Measurements from ENCODE around the gene DMXL1. TPM values are rescaled to one million over a fixed set of nuclear protein-coding genes. Genes with fewer than 3 reads are reported as not detected.

DMXL1 gene
- polyA plus RNA-seq, 1 of the 3 experiments (the other 2 are of a cell fraction), result 6.6 TPM

- no peak overlapping the region for H3K4me3 ChIP-seq (ENCODE audit: low read depth in 2 of 2, low read length in 1 of 2)
- no peaks in the 10 kb centered on the region for H3K27me3 ChIP-seq (ENCODE audit: insufficient read depth)
- DNase-seq, result no peak
- ChIA-PET POLR2A (no interaction called here), CTCF (interaction anchor here (0.9 to 1.6 kb wide), 4 partner anchors 10 to 303 kb away, joined by 3 to 4 read pairs (median 4); no protein-coding TSS in a partner anchor)
- H3F3A ChIP-seq (replicated peaks; ENCODE audit: insufficient read depth), result peaks cover 9% of the 10 kb centered on the region
- 95% methylated on average over 5 of the region's 5 CpGs for WGBS (ENCODE audit: low lambda C conversion rate)
- no peak overlapping the region for H3K27ac ChIP-seq (ENCODE audit: low read depth in 2 of 2, low read length in 1 of 2)
- TF ChIP-seq EP300 (IDR thresholded peaks at IDR 0.05; ENCODE audit: borderline replicate concordance in 1 of 2, low read depth in 1 of 2, low read length in 1 of 2) (no peak), RFX5 (IDR thresholded peaks at IDR 0.05; ENCODE audit: low read length) (no peak)
- no peaks in the 10 kb centered on the region for H4K20me1 ChIP-seq (ENCODE audit: insufficient read depth)
- H3K9me2 ChIP-seq, result no peaks in the 10 kb centered on the region
- no peak overlapping the region for H3K9ac ChIP-seq
- H3K79me2 ChIP-seq (ENCODE audit: insufficient read depth), result peaks cover 56% of the 10 kb centered on the region
- no peak overlapping the region for H3K4me2 ChIP-seq
- no peak overlapping the region for H2AFZ ChIP-seq (ENCODE audit: low read depth)
- peaks cover 10 to 28% of the 10 kb centered on the region in 2 experiments; a peak in 3 of 4 replicates for H3K4me1 ChIP-seq (ENCODE audit: control insufficient read depth in 1 of 2, insufficient read depth in 2 of 2, low read depth in 1 of 2, low read length in 1 of 2)
- no peaks in the 10 kb centered on the region for H3K9me3 ChIP-seq
- H3K36me3 ChIP-seq (replicated peaks in 1 of 2; ENCODE audit: control insufficient read depth in 1 of 2, insufficient read depth in 2 of 2, low read length in 1 of 2), result no peaks in the 10 kb centered on the region
Measured at GRCh38 chr5:119291056-119291455, 220.2 kb downstream of the DMXL1 start.

DNA sequence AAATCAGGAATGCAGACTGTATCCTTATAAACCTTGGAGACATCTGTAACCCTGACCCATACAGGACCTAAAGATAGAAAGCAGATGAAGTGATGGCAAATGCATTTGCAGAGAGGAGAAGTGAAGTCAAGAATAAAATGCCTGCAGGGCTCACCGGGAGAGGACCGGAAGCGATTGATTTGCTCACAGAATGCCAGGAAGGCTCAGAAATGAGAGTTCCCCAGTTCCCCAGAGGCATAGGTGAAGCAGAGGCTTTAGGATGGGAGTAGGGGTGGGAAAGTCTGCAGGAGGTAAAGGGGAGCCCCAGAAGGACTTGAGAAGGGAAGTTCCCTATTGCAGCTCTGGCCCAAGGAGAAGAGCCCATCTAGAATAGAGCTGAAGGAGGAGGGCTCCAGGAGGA lies 221.0 kb downstream of the DMXL1 start:
- Histone ChIP-seq H3K27me3 (ENCODE audit: insufficient read depth) (no peaks in the 10 kb centered on the region), H3K4me2 (no peak overlapping the region), H3F3A (replicated peaks; ENCODE audit: insufficient read depth) (peaks cover 9% of the 10 kb centered on the region), H3K79me2 (ENCODE audit: insufficient read depth) (peaks cover 58% of the 10 kb centered on the region), H3K27ac (ENCODE audit: low read depth in 2 of 2, low read length in 1 of 2) (no peak overlapping the region), H2AFZ (ENCODE audit: low read depth) (no peak overlapping the region), H3K4me1 (ENCODE audit: control insufficient read depth in 1 of 2, insufficient read depth in 2 of 2, low read depth in 1 of 2, low read length in 1 of 2) (peaks cover 6 to 23% of the 10 kb centered on the region in 2 experiments; a peak in 3 of 4 replicates), H4K20me1 (ENCODE audit: insufficient read depth) (no peaks in the 10 kb centered on the region), H3K9me3 (no peaks in the 10 kb centered on the region), H3K9me2 (no peaks in the 10 kb centered on the region), H3K9ac (no peak overlapping the region), H3K4me3 (ENCODE audit: low read depth in 2 of 2, low read length in 1 of 2) (no peak overlapping the region), H3K36me3 (replicated peaks in 1 of 2; ENCODE audit: control insufficient read depth in 1 of 2, insufficient read depth in 2 of 2, low read length in 1 of 2) (no peaks in the 10 kb centered on the region)
- ChIA-PET CTCF (interaction anchor here (1.0 kb wide), 1 partner anchor 9 kb away, joined by 3 read pairs; no protein-coding TSS in a partner anchor), POLR2A (no interaction called here)
- TF ChIP-seq GATA2 (CRISPR knock-in tag; IDR thresholded peaks at IDR 0.05), result no peak
- no peak for TF ChIP-seq YY1 (IDR thresholded peaks at IDR 0.05; ENCODE audit: low read depth)
- TF ChIP-seq IRF3 (IDR thresholded peaks at IDR 0.05; ENCODE audit: low read depth, low read length), result no peak
- no peak for TF ChIP-seq RAD21 (IDR thresholded peaks at IDR 0.05; ENCODE audit: low read length)
- no peak for TF ChIP-seq CTCF (IDR thresholded peaks at IDR 0.05)
- no peak for TF ChIP-seq FOXM1 (IDR thresholded peaks at IDR 0.05; ENCODE audit: low read depth)
- TF ChIP-seq MEF2A (IDR thresholded peaks at IDR 0.05; ENCODE audit: borderline replicate concordance, low read depth), result no peak
- no peak for TF ChIP-seq USF2 (IDR thresholded peaks at IDR 0.05; ENCODE audit: borderline replicate concordance, low read depth, low read length)
- no peak for TF ChIP-seq FOXJ3 (CRISPR knock-in tag; IDR thresholded peaks at IDR 0.05)
- DNase-seq, result no peak
- 90% methylated on average over 3 of the region's 3 CpGs for WGBS (ENCODE audit: low lambda C conversion rate)
